Duodenal mucosa (tissue), 2 donors: ENCODE results near the gene GGACT.

Experiments used
- H3K27ac ChIP-seq: one replicate; pipeline ENCODE4 v1.7.0; 2013; ENCODE audit warnings: low read depth, low read length
- H3K27me3 ChIP-seq, 2 donors: one replicate each; pipeline ENCODE4 v1.7.0; 2013; ENCODE audit warnings: low read length in 2 of 2, control low read depth in 1 of 2; ENCODE audit not compliant: insufficient read depth in 2 of 2, control insufficient read depth in 1 of 2
- H3K36me3 ChIP-seq, 2 donors: one replicate each; pipeline ENCODE4 v1.7.0; 2013; ENCODE audit warnings: low read length in 2 of 2, control low read depth in 1 of 2; ENCODE audit not compliant: insufficient read depth in 2 of 2, control insufficient read depth in 1 of 2
- H3K4me1 ChIP-seq, 2 donors: one replicate each; pipeline ENCODE4 v1.7.0; 2013; ENCODE audit warnings: low read length in 2 of 2, control low read depth in 1 of 2; ENCODE audit not compliant: insufficient read depth in 2 of 2, control insufficient read depth in 1 of 2
- H3K4me3 ChIP-seq, 2 donors: one replicate each; pipeline ENCODE4 v1.7.0; 2013; ENCODE audit warnings: low read length in 2 of 2, low read depth in 1 of 2
- H3K9ac ChIP-seq, 2 donors: one replicate each; pipeline ENCODE4 v1.7.0; 2013; ENCODE audit warnings: low read length in 2 of 2, low read depth in 1 of 2
- H3K9me3 ChIP-seq, 2 donors: one replicate each; pipeline ENCODE4 v1.7.0; 2013; ENCODE audit warnings: low read length in 2 of 2, control low read depth in 1 of 2; ENCODE audit not compliant: control insufficient read depth in 1 of 2

Gene GGACT

DNA sequence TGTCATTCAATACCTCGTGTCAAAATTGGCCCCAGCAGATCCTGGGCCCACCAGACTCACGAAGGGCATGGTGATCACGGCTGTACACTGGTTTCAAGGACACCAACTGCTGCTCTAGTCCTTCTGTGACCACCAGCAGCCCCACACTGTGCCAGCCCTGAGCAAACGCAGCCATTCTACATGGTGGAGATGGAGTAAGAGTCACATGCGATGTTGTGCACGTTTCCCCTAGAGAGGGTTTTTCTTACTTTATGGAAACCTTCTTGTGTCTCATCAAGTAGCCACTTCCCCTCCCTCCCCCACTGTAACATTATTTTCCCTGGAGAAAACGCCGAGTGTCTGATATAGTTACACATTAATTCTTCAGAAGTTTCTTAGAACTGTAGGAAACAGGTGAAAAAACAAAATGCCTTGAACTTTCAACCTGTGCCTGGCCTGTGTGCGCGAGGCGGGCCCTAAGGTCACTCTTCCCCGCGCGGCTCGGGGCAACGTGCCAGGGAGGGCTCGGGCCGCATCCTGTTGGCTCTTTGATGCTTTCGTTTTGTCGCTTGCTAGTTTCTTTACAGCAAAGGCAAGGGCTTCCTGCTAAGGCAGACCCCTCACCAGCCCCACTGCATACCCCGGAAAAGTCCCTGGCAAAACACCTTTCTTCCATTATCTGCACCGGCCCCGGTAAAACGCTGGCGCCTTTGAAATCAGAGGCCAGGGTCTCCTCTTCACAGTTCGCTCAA, 44.6 kb downstream of the GGACT start:
- no peaks in the 10 kb centered on the region for H3K9me3 ChIP-seq
- H3K27ac ChIP-seq = no peak overlapping the region
- H3K36me3 ChIP-seq = no peaks in the 10 kb centered on the region
- no peaks in the 10 kb centered on the region for H3K27me3 ChIP-seq
- H3K9ac ChIP-seq = no peak overlapping the region
- H3K4me1 ChIP-seq = peaks cover 0 to 6% of the 10 kb centered on the region in 2 donors
- peak overlapping the region in 1 of 2 donors; percentile 43 for H3K4me3 ChIP-seq

DNA sequence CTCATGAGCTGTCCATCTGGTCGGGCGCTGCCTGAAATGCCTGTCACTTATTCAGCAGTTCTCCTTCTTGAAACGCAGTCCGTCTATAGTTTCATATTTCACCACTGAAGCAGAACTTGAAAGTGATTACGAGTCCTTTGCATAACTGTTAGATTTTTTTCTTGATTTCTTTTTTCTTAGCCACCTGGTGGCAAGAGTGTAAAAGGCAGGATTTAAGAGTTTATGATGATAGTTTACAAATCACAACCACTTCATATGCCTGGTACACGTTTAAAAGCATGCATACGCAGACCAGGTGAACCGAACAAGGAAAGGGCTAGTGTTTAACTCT, 45.8 kb downstream of the GGACT start:
- Histone ChIP-seq H3K9ac (no peak overlapping the region), H3K27ac (no peak overlapping the region)

DNA sequence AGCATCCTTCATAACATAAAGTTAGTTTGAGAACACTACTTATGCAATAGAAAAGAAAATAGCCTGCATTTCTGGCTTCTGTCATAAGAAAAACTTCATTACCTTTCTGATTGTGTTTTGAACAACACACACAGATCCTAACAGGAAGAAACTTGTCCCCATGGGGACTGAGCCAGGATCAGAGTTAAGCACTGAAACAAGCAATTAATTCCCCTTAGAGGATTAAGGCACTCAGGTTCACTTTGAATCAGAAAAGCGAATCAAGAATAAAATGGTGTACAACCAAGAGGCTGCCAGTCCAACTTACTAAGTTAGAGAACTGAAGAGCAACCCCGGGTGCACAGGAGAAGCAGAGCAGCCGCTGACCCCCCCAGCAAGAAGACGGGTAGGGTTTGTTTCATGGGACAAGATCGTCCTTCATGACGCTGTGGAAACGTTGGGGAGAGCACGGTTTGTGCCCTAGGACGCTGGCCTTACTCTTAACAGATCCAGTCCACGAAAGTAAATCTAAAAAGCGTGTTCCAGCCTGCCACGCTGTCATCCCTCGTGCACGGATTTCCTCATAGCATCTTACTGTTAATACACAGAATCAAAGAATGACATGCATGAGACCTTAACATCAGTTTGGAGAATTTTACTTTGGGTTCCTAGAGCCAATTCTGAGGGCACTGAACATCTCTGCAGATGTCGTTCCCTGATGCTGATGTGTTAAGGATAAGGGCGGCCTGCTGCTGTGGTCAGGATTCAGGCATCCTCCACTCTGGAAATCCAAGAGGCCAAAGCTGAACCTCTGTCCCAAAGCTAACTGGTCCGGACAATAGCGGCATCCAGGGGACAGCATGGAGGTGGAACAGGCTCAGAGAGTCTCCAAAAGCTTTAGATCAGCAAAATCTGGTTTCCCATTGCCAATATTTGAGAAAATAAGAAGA, 46.4 kb downstream of the GGACT start:
- Histone ChIP-seq H3K27ac (no peak overlapping the region), H3K9ac (no peak overlapping the region), H3K36me3 (no peaks in the 10 kb centered on the region), H3K4me3 (no peak overlapping the region), H3K4me1 (peaks cover 0 to 6% of the 10 kb centered on the region in 2 donors), H3K9me3 (no peaks in the 10 kb centered on the region), H3K27me3 (no peaks in the 10 kb centered on the region)

More for the DNA sequence above, 45.8 kb downstream of the GGACT start:
- Histone ChIP-seq H3K4me1 (peaks cover 0 to 6% of the 10 kb centered on the region in 2 donors), H3K9me3 (no peaks in the 10 kb centered on the region), H3K4me3 (no peak overlapping the region), H3K36me3 (no peaks in the 10 kb centered on the region), H3K27me3 (no peaks in the 10 kb centered on the region)

GRCh38 chr13:100540621-100541020, 48.0 kb downstream of the GGACT start:
- H3K4me1 ChIP-seq = peaks cover 0 to 6% of the 10 kb centered on the region in 2 donors
- H3K27ac ChIP-seq = no peak overlapping the region
- H3K27me3 ChIP-seq = no peaks in the 10 kb centered on the region
- no peaks in the 10 kb centered on the region for H3K9me3 ChIP-seq
- H3K36me3 ChIP-seq = no peaks in the 10 kb centered on the region
- no peak overlapping the region for H3K9ac ChIP-seq
- no peak overlapping the region for H3K4me3 ChIP-seq

- Histone ChIP-seq H3K4me3 (no peak overlapping the region), H3K4me1 (no peaks in the 10 kb centered on the region), H3K9ac (no peak overlapping the region), H3K27me3 (no peaks in the 10 kb centered on the region), H3K9me3 (no peaks in the 10 kb centered on the region), H3K27ac (no peak overlapping the region), H3K36me3 (peaks cover 0 to 6% of the 10 kb centered on the region in 2 donors)
Observed at GRCh38 chr13:100537951-100538462, 50.6 kb downstream of the GGACT start.

DNA sequence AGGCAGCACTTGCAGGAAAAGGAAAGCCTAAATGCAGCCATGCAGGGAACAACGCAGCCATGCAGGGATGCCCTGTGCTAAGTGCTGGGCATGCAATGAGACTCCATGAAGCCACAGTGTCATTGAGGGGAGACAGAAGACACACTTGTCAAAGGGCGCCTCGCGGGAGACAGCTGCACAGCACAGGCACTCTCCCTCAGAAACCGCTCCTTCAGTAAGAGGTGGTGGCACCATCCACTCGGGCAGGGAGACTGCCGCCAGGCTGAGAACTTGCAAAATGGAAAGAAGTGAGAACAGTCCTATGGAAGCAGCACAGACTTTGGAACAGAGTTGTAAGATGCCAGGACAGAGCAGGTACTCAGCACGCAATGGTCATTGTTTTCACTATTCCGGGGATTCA, 51.1 kb downstream of the GGACT start:
- no peak overlapping the region for H3K4me3 ChIP-seq
- H3K27me3 ChIP-seq = no peaks in the 10 kb centered on the region

DNA sequence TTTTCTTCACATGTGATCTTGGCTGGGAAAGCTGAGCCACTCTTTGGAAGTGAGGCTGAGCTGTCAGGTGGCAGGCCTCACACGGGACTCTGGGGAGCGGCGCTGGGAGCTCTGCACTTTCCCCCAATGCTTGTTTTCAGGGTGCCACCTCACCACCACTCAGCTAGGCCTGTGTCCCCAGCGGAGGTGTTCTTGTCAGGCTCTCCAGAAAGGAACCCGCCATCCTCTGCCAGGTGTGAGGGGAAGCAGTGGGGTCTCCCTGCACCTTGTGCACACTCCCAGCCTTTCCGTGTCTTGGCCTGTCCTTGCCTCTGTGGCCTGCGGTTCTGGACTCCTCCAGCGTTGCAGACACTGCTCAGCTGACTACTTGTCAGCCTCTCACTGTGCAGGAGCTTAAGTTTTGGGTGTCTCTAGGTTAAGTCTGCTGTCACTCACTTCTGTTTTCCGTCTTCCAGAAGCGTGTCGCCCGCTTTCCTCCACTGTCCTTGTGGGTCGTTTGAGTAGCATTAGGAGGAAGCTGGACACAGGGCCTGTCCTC, 51.9 kb downstream of the GGACT start:
- no peaks in the 10 kb centered on the region for H3K27me3 ChIP-seq
- no peak overlapping the region for H3K27ac ChIP-seq
- H3K9me3 ChIP-seq = no peaks in the 10 kb centered on the region
- H3K9ac ChIP-seq = no peak overlapping the region
- H3K36me3 ChIP-seq = peaks cover 0 to 14% of the 10 kb centered on the region in 2 donors
- no peaks in the 10 kb centered on the region for H3K4me1 ChIP-seq
- H3K4me3 ChIP-seq = no peak overlapping the region

More for the DNA sequence above, 51.1 kb downstream of the GGACT start:
- Histone ChIP-seq H3K9ac (no peak overlapping the region), H3K27ac (no peak overlapping the region), H3K4me1 (no peaks in the 10 kb centered on the region), H3K36me3 (peaks cover 0 to 11% of the 10 kb centered on the region in 2 donors), H3K9me3 (no peaks in the 10 kb centered on the region)

GRCh38 chr13:100535426-100536135, 53.0 kb downstream of the GGACT start:
- Histone ChIP-seq H3K4me1 (no peaks in the 10 kb centered on the region), H3K4me3 (no peak overlapping the region), H3K27ac (no peak overlapping the region), H3K27me3 (no peaks in the 10 kb centered on the region), H3K36me3 (peaks cover 0 to 14% of the 10 kb centered on the region in 2 donors), H3K9ac (no peak overlapping the region), H3K9me3 (no peaks in the 10 kb centered on the region)

- H3K36me3 ChIP-seq = peaks cover 0 to 19% of the 10 kb centered on the region in 2 donors
- no peak overlapping the region for H3K4me3 ChIP-seq
- no peaks in the 10 kb centered on the region for H3K4me1 ChIP-seq
- no peak overlapping the region for H3K9ac ChIP-seq
- H3K27ac ChIP-seq = no peak overlapping the region
- no peaks in the 10 kb centered on the region for H3K9me3 ChIP-seq
- H3K27me3 ChIP-seq = no peaks in the 10 kb centered on the region
Observed at GRCh38 chr13:100534911-100535310, 53.7 kb downstream of the GGACT start.
